Activated CD4-positive, CD25-positive, alpha-beta regulatory T cell treated with anti-CD3 and anti-CD28 coated beads, Interleukin-2, amount 50 U/mL, for 16 hours (primary cell): ENCODE measurements around the gene CTTNBP2.

Experiments used
- DNase-seq: peaks from one replicate; pipeline ENCODE4 v3.0.0-alpha.2; 2020; ENCODE audit warnings: low read depth, low spot score

CTTNBP2 gene

DNA sequence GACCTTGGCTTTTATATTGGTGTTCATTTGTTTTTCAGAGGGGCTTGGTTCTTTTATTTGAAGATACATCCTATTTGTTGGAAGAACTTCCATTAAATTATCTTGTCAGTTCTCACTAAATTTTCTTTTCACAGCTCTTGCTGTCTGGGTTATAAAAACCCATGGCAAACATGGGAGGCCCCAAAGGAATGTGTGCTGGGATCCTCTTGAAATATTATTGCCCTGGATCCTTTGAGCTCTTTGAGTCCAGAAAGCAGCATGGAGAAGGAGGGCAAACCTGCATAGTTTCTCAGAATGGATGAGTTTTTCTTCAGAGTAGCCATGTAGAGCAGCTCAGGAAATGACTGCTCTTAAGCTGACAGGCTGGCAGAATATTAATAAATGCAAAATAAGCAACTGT, 187.4 kb downstream of the CTTNBP2 start:
- DNase-seq = no peak

DNA sequence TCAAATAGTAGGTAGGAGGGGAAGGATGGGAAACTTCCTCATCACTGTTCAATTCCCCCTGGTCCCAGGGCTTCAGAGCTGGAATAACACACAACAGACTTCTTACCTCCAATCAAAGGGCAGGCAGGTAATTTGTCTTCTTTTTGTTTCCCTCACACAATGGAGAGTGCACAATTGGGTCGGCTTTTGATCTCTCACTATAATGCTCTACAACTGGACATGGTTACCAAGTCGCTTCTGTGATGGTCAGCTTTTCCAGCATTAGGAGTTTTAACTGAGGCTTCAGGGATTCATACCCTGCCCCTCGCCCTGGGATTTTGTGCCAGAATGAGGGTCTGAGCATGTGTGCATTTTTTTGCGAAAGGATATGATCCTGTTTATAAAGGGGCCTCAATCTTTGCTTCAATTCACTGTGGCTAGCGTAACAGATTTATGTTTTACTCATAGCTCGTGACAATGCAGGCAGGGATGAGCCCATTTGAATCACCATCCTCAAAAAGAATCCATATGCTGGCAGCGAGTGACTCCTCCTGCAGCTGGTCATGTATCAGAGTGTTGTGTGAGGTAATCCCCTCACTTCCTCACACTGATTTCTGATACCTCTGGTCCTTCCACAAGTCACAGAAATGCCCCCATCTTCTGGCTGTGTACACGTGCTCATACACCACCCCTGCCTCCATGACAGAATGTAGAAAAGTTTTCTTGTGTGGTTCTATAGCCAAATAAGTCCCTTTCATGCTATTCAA, 189.6 kb downstream of the CTTNBP2 start:
- no peak for DNase-seq

DNA sequence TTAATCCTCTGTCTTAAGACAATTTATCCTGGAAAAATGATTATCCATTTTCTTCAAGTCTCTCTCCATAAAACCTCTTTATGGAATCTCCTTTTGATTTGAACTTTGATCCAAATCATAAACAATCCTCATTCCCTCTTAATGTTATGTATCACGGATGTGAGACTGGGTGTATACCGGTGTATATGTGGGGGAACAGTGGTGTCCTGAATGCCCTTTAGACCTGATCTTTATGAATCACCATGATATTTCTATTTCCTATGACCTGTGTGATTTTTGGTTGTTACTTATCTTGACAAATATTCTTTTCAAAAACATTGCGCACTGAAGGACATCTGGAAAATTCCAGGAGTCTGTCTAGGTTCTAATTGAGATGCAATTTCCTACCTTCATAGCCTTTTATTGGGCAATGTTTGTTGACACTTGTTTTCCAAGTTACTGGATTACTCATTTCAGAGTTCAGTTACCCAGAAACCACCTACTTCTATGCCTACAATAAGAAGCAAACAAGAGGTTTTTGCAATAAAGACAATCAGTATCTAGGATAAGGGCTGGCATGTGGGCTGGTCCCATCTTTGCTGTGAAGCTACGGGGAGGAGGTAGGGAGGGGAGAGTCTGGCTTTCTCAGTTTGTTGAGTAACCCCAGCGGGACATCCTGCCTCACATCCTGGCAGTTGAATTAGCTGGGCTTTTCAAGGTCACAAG, 190.4 kb downstream of the CTTNBP2 start:
- DNase-seq = no peak

DNA sequence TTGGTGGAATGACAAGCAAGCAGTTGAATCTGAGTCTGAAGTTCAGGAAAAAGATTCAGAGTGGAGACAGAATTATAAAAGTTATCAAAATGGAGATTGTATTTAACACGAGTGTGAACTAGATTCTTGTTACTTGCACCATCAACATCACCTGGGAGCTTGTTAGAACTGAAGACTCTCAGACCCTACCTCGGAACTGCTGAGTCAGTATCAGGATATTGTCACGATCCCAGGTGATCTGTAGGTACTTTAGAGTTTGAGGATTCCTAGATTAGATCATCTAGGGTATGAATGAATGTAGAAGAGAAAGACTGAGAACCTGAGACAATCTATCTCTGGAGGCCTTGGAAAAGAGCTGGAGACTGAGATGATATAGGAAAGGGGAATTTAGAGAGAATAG, 194.1 kb downstream of the CTTNBP2 start:
- DNase-seq = no peak

DNA sequence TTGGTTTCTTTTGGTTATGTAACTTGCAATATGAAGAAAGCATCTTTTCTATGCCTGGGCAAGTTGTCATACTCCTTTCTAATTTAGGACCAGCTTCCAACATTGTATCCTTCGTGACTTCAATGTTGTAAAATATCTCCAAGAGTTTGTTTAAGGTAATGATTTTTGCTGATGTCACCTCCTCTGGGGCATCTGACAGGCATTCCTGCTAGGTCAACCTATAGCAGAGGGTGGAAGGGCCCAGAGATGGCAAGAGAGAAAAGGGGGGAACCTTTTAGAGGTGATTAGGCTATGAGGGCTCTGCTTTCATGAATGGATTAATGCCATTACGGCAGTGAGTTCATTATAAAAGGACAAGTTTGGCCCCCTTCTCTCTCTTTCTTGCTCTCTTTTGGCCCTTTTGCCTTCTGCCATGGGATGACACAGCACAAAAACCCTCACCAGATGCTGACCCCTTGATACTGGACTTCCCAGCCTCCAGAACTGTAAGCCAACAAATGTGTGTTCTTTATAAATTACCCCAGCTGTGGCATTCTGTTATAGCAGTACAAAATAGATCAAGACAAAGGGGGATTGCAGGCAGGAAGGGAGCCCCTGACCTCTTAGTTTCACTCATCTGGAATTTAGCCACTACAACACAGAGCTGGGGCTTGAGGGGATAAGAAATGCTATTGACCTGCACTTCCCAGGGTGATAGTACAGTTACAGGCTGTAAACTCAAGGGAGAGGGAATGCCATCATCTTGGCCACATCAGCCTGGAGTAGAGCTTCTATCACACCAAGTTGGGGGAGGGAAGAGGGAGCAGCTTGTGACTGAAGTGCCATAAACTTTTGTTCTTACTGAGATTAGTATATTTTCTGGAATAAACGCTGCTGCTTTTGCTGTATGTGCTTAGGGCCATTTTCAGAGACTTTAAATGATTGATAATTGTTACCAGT, 197.5 kb downstream of the CTTNBP2 start:
- DNase-seq = no peak

DNA sequence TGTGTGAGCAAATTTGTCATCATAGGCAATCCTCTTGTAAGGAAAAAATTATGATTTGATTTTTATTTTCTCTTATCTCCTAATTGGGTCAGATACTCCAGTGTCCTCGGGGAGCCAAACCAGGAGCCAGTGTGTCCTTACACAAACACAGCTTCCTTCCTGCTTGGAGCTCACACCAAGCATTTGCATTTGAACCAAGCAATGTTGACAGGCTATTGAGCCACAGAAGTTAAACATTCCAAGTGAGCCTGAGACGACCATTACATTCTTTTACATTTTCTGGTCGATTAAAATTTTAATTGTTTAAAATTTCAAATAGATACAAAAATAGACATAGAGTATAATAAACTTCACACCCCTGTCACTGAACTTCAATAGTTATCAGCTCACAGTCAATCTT, 198.6 kb downstream of the CTTNBP2 start:
- DNase-seq = no peak

DNA sequence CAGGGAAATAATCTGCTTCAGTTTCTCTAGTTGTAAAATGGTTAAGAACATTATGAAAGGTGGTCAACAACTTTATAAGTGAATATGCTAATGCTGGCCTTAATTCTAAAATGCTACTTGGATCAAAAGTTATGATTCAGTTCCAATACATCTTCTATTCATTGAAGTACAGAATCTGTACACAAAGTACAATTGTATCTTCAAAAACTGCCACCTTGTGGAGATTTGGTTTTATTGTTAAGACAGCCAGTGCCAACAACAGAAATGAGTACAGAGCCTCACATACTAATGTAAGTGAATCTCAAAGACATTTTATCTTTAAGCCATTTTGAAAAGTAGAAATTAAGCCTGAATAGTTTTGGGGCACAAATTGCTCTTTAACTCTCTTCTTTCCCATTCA, 199.4 kb downstream of the CTTNBP2 start:
- no peak for DNase-seq

DNA sequence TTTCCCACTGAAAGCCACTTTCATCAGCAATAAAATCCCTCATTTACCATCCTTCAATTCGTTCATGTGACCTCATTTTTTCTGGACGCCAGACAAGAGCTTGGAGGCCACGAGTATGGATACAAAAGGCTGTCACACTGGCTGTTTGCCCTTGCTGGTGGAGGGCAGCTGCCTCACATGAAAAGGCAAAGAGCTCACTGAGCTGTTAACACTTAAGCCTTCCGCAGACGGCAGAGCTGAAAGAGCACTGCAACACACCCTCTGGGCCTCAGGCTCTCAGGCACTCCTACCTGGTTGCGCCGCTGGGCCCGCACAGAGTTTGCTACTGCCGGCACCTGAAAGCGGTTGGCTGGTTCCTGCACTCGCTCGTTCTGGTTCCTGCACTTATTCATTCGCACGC, 199.9 kb downstream of the CTTNBP2 start:
- DNase-seq = no peak

DNA sequence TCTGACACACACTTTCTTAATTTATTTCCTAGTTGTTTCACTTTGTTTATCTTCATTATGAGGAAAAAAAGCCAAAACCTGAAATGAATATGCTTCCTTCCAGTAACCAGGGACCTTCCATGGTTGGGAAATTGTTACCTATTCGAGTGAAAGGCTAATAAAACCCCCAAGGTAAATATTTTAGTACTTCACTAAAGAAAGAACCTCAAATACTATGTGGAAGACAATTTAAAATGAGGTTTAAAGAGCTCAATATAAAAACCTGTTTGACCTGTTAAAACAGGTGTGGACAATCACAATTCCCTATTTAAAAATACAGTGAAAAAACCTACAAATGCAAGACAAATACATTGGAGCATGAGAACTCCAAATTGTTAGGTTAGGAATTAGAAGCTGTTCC, 200.8 kb downstream of the CTTNBP2 start:
- no peak for DNase-seq

DNA sequence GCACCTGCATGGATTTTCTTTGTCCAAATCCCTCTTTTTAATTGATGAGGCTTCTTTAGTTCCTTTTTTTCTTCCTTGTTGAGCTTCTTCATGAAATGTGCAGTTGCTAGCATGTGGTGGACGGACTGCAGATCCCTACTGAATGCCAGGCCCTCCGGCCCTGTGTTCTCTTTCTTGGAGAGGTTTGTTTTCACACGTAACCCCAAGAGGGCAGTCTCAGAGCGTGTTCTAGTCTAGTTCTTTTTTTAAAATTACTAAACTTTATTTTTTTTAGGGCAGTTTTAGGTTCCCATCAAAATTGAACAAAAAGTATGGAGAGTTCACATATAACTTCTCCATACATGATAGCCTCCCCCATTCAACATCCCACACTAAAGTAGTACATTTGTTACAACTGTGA, 203.4 kb downstream of the CTTNBP2 start:
- no peak for DNase-seq

DNA sequence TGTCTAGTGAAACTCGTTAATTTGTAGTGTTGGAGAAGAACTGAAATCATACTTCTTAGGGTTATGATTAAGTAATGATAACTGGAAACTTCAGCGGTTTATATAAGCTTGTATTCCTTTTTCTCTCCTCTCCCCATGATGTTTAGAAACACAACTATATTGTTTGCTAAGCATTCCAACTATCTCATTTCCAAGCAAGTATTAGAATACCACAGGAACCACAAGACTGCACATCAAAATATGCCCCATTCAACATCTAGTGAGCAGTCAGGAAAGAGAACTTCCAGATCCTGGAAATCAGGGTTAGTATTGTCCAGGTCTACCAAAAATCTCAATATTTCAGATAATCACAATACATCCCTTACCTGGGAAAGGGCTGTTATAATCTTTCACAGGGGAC, 205.8 kb downstream of the CTTNBP2 start:
- no peak for DNase-seq

DNA sequence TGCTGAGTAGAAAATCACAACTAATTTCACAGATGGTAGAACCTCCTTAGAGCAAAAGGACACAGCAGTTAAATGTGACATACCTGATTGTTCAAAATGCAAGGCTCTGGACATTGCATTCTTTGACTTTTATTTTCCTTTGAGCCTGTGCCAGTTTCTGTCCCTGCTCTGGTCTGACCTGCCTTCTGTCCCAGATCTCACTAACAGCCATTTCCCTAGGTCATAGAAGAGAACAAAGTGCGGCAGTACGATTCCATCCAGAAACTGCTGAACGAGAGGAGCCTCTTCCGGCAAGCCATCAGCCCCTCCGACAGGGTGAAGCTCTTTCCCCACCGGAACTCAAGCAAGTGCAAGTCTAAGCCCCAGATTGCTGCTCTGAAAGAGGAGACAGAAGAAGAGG, 206.6 kb downstream of the CTTNBP2 start:
- DNase-seq = no peak

DNA sequence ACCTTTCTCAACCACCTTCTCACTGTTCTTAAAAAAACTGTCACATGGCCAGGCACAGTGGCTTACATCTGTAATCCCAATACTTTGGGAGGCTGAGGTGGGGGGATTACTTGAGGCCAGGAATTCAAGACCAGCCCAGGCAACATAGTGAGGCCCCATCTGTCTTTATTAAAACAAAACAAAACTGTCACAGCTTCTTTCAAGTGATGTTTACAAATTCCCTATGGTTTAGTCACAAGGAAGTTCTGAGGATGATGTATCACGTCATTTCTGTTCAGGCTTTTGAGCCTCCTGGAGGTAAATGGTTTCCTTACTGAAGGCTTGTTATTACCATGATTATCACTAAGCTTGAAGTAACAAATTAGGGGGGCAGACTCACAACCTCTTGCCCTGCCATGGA, 207.2 kb downstream of the CTTNBP2 start:
- no peak for DNase-seq

DNA sequence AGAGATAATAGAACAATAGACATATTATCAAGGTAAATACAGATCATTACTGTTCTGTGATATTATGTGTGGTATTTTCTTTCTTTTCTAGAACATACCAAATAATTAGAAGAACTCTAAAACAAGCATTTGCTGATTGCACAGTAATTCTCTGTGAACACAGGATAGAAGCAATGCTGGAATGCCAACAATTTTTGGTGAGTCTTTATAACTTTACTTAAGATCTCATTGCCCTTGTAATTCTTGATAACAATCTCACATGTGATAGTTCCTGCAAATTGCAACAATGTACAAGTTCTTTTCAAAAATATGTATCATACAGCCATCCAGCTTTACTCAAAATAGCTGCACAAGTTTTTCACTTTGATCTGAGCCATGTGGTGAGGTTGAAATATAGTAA, 207.9 kb downstream of the CTTNBP2 start:
- DNase-seq = no peak

DNA sequence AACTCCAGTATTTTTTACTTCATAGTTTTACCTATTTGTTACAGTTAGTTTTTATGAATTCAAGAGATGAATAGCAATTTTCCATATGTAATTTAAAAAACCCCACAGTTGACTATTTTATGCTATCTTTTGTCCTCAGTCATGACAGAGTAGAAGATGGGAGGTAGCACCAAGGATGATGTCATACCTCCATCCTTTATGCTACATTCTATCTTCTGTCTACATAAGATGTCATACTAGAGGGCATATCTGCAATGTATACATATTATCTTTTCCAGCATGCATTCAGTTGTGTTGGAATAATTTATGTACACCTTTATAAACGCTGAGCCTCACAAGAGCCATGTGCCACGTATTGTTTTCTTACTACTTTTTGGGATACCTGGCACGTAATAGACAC, 209.2 kb downstream of the CTTNBP2 start:
- no peak for DNase-seq

DNA sequence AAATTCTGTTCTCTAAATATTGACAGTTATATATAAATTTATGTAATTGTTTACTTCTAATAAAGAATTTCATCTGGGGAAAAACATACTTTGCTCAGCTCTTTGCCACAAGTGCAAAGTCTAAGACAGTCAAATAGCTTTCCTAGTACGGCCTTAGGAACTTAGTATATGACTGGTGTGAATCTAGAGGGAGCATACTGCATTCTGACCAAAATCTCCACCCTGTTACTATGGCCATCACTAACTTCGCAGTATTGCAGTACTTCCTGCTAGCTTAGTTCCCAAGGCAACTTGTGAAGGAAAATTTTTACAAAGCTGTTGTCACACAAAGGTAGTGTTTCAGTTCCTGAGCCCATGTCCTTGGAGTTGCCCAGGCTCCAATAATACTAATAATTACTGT, 211.9 kb downstream of the CTTNBP2 start:
- no peak for DNase-seq
